OCI-M2 (cell line): Measurements from ENCODE around the gene TRMT2A.
"Not testable (repeated sequence)": the region's sequence is repeated elsewhere in the genome, so short reads cannot be mapped to it uniquely, and the experiment has no call there.

ENCODE experiments used
- DNase-seq: peaks from one replicate; lab custom pipeline; 2025; ENCODE audit not compliant: unreplicated experiment; lab: John Stamatoyannopoulos, UW

TRMT2A gene

GRCh38 chr22:20088263-20088648 lies 28.8 kb downstream of the TRMT2A start:
- DNase-seq = no peak

DNA sequence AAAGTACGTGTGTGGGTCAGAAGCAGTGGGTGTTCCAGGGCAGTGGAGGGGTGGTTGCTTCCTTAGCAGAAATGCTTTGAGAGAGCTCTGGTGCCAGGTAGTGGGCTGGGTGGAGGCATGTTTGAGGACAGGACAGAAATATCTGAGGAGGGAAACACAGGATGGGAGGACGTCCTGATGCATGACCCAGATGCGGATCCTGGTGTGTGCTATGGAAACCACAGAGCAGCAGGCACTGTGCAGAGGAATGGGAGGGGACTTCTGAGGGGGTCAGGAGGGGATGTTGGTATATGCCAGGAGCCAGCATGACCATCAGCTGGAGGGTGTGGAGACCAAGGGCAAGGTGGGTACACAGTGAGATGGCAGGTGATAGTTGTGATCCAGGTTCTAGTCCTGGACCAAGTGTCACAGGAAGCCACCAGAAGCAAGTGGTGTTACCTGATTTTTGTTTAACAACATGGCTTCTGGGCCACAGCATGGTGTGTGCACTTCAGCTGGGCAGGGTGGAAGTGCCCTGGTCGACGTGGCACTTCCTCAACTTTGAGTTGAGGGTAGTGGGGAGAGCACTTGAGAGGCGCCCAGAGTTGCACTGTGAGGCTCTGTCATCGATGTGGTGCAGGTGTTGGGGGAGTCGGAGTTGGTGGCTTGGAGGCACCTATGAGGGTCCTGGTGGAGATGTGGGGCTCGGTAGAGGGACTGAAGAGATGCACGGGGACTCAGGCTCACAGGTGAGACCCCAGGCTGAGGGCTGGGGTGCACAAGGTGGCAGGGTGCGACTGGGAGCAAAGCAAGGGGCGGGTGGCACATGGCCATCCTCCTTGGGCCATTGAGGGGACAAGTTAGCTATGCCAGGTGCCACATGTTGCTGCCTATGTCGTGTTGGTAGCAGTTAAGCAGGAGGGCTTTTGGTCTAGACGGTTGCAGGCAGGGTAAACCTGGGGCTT lies 29.4 kb downstream of the TRMT2A start:
- no peak for DNase-seq

DNA sequence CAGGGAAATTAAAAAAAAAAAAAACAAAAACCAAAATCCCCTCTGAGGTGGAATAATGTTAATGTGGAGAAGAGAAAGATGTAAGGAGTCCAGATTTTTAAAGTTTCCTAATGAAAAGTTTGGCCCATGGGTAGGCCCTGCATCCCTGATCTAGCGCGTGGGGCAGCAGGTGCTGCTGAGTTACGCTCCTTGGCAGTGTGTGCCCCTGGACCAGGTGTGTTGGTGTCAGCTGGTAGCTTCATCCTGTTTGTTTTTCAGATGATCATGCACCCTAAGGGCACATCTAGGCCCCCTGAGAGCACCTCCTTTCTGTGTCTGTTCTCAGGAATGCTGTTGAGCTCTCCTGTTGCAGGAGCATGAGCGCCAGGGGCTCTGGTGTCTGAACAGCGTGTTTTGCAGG lies 30.3 kb downstream of the TRMT2A start:
- DNase-seq = no peak

DNA sequence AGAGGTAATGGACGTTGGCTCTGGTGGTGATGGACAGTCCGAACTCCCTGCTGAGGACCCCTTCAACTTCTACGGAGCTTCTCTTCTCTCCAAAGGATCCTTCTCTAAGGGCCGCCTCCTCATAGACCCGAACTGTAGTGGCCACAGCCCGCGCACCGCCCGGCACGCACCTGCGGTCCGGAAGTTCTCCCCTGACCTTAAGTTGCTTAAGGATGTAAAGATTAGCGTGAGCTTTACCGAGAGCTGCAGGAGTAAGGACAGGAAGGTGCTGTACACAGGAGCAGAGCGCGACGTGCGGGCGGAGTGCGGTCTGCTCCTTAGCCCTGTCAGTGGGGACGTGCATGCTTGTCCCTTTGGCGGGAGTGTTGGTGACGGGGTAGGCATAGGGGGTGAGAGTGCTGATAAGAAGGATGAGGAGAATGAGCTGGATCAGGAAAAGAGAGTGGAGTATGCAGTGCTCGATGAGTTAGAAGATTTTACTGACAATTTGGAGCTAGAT lies 30.9 kb downstream of the TRMT2A start:
- DNase-seq = no peak

- no peak for DNase-seq
These were observed 31.4 kb downstream of the TRMT2A start for GRCh38 chr22:20085651-20086050.

DNA sequence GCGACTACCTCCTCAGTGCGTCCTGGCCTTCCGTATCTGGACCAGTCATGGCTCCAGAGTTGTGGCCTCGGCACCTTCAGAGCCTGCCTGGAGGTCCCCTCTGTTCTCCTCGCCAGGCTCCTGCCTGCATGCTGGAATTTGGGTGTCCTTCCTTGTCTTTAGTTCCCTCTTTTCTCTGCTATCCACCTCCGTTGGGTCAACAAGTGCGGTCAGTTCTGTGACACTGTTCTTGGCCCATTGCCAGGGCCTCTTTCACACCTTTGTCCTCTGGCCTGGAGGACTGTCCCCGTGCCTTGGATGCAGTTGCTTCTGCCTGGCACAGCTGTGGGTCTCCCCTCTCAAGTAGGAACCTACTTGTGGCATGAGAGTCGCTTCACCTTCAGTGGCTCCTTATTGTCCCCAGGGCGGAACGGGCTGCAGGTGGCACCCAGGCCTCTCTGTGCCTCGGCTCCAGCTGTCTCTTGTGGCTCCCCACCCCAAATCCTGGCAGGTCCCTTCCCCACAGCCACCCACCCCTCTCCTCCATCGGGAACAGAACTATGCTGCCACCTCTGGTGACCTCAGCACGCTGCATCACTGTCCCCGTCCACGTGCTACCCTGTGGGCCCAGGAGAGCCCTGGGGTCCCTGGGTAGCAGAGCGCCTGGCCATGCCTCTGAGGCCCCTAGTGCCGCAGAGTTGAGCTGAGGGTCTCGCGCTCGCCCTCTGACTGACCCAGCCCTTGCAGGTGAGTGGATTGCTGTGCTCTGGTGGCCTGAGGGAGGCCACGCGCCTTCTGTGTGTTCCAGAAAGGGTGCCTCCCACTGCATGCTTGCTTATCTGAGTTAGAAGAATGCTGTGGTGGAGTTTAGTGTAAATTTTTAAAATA lies 32.2 kb downstream of the TRMT2A start:
- DNase-seq = no peak

DNA sequence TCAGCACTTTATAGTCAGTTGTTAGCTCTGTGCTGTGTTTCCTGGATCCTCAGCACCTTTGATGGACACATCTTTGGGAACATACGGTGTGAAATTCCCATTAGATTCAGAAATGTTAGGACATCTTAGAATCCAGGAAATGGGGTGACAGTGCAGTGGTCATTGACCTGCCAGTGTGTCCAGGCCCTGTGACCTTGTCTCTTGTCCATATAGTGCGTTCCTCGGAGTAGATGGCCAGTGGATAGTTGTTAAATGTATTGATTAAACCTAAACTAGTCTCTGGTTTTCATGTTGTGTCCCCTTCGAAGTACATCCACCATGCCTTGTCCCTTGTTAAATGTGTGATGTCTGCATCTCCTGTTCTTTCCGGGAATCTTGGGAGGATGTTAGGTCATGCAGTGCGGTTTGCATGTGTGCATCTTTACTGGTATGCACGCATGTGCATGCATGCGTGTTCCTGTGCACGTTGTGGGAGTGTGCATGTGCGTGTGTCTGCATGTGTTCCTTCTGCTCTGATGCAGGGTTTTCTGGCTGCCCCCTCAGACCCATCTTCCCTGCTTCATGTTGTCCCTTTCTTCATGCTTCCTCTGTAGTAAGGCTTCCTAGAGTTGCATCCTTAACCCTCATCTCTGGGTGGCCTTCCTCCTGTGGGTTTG lies 33.0 kb downstream of the TRMT2A start:
- DNase-seq = no peak

GRCh38 chr22:20083157-20083890 lies 33.7 kb downstream of the TRMT2A start:
- DNase-seq = no peak

DNA sequence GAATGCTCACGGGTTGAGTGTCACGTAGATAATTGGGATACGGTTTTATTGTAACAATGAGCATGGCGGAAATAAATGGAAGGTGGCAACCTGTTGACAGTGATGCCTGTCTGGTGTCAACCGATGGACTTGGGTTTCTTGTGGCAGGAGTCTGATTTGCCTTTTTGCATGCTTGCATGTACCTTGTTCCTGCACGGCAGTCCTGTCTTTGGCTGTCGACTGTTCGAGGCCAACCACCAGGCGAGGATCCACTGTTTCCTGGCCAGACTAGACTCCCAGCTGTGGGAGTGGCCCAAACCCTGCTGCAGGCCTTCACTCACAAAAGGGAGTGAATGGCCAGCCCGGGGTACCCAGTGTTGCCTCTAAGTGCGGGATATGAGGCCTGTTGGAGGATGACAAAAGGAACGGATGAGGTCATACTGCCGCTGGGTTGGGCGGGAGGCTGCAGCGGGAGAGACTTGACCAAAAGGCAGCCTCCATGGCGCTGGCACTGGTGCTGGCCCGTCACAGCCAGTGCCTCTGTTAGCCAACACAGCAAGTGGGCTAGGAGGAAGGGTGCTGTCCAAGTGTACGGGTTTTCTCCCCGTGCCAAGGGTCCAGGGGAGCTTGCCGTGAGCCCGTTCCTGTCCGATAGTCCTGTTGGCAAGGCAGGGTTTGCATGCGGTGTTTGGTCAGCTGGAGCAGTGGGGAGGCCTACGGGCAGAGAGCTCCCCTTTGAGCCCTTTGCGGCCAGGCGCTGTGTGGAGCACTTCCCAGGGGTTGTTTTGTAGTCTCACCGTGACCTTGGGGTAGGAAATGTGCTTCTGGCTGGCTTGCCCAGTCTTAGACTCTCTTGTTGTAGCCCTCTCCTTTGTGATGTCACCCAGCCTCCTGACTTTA lies 36.0 kb downstream of the TRMT2A start:
- no peak for DNase-seq

DNA sequence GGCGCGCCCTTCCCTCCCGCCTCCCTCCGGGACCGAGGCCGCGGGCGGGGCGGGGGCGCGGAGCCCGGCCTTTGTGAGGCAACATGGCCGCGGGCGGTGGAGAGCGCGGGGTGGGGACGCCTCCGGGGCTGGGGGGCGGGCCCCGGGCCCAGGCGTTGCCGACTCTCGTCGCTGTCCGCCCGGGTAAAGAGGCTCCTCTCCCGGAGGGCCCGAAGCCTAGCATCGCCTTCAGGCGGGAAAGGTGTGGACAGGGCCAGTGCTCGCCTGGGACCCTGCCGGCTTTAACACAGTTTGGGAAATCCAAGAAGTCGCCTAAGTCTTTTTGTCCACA lies 36.6 kb downstream of the TRMT2A start:
- no peak for DNase-seq

- peak; percentile 37 for DNase-seq
These were observed 37.1 kb downstream of the TRMT2A start, which contains the start of gene DGCR8 for GRCh38 chr22:20079745-20080444. DGCR8 (plus strand) TSS chr22:20080241; CDS start chr22:20085964, 5,723 bp downstream.

DNA sequence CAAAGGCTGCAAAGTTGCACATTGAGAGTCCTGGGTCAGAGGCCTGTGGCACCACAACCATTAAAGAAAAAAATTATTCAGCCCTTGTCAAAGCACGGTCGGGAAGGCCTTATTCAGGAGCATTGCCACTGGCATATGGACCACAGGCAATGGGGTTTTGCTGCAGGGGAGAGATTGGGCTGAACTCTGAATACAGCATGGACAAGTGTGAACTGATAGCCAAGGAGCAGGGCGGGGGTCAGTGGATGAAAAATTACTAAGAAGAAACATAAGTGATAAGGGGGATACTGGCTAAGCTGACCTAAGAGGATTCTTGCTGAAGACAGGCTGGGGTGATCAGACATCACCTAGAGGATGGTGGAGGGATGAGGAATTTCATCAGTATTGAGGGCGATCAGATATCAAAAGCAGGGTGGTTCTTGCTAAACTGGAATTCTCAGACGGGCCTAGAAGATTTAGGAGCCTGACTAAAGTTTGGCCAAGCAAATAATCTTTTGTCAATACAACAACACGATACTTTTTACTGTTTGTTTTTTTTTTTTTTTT lies 40.3 kb downstream of the TRMT2A start:
- DNase-seq = no peak

DNA sequence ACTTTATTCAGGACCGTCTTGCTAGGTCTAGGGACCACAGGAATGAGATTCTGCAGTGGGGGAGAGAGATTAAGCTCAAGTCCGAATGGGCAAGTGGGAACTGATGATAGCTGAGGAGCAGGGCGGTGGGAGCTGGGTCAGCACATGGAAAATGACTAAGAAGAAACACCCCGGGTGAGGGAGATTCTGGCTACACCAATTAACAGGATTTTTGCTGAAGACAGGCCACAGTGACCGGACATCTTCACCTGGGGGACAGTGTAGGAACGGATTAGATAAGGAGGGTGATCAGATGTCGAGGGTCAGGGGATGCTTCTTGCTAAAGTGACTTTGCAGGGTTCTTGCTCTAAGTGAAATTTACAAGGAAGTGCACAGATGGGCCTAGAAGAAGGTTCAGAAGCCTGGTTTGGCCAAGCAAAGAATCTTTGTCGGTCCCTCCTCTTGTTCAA lies 45.5 kb downstream of the TRMT2A start:
- no peak for DNase-seq

DNA sequence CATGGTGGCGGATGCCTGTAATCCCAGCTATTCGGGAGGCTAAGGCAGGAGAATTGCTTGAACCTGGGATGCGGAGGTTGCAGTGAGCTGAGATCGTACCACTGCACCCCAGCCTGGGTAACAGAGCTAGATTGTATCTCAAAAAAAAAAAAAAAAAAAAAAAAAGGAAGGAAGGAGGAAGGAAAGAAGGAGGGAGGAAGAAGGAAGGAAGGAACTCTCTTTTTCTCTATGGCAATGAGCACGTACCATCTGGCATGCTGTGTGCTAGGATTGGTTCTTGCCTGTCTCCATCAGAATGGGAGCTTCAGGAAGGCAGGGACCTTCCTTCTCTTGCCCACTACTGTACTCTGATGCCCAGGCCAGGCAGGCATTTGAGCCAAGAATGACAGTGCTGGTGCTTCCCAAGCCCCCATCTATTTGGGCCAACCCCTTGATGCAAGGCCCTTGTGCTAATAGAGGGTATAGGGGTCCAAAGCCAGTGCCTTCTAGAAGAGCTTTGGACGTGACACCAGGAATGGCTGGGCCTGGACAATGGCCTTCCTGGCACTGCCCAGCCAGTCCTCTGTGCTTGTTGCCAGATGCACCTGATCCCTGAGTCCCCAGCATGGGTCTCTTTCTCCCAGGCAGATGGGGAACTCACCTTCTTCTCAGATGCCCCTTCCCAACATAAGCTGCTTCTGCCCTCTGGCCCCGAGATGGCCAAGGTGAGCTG lies 47.5 kb downstream of the TRMT2A start:
- no peak for DNase-seq

DNA sequence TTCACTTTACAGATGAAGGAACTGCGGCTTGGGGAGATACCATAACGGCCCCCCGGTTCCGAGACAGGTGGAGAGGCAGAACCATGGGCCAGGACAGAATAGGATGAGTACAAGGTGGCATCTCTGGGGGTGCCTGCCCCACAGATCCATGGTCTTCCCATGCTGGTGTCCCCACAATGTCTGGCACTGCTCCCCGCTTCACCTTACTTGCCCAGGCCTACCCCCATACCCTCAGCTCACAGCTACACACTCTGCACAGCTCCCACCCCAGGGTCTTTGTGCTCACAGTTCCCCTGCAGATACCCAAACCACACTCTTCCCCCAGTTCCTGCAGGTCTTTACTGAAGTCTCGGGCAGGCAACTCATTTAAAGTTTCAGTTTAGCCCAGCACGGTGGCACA lies 48.4 kb downstream of the TRMT2A start:
- no peak for DNase-seq

- not testable (repeated sequence) for DNase-seq
These were observed 49.7 kb downstream of the TRMT2A start for GRCh38 chr22:20067384-20067682.

DNA sequence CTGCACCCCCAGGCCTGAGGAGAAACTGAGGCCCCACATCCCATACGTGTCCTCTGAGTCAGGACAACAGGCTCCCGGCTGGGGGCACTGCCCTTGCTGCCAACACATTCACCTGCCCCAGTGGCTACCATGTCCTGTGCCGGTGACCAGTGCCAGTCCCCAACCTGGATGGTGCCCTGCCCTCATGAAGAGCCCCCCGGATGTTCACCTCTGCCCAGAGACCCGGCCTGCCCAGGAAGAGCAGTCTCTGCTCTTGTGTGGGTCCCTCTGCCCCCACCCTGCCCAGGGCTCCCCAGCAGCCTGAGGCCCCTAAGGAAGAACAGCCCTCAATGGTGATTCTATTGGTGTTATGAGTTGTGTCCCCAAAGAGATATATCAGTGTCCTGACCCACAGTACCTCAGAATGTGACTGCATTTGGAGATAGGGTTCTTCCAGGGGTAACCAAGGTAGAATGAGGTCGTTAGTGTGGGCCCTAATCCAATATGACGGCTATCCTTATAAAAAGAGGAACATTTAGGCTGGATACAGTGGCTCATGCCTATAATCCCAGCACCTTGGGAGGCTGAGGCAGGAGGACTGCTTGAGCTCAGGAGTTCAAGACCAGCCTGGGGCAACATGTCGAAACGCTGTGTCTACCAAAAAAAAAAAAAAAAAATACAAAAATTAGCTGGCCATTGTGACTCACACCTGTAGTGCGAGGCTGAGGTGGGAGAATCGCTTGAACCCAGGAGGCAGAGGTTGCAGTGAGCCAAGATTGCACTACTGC lies 50.2 kb downstream of the TRMT2A start:
- DNase-seq = no peak
